GM19397 (cell line): ENCODE results near the gene DOCK4.

ENCODE experiments used
- ATAC-seq: cut with Tn5 transposase; IDR thresholded peaks from one replicate; pipeline ENCODE4 v1.9.1; 2021; ENCODE audit warnings: mild to moderate bottlenecking, moderate library complexity; ENCODE audit not compliant: unreplicated experiment

DOCK4 gene

GRCh38 chr7:112215787-112216186 is 9.6 kb upstream of the DOCK4 start:
- no peak for ATAC-seq

GRCh38 chr7:112214883-112215282 is 8.7 kb upstream of the DOCK4 start:
- ATAC-seq, result no peak

GRCh38 chr7:112214268-112214667 is 8.1 kb upstream of the DOCK4 start:
- ATAC-seq, result no peak

- no peak for ATAC-seq
Measured at GRCh38 chr7:112213735-112214134, 7.5 kb upstream of the DOCK4 start.

- ATAC-seq, result no peak
Measured at GRCh38 chr7:112212571-112212970, 6.4 kb upstream of the DOCK4 start.

- no peak for ATAC-seq
Measured at GRCh38 chr7:112211348-112211907, 5.2 kb upstream of the DOCK4 start.

- no peak for ATAC-seq
Measured at GRCh38 chr7:112207765-112208164, 1.6 kb upstream of the DOCK4 start.

GRCh38 chr7:112206991-112207592 is 893 bp upstream of the DOCK4 start:
- no peak for ATAC-seq

- ATAC-seq, result peak; percentile 12
Measured at GRCh38 chr7:112205343-112206237, 609 bp downstream of the DOCK4 start.

- no peak for ATAC-seq
Measured at GRCh38 chr7:112204499-112205342, 1.5 kb downstream of the DOCK4 start.

GRCh38 chr7:112203365-112203739 is 2.8 kb downstream of the DOCK4 start:
- no peak for ATAC-seq

- ATAC-seq, result no peak
Measured at GRCh38 chr7:112202816-112203215, 3.4 kb downstream of the DOCK4 start.

GRCh38 chr7:112201839-112202238 is 4.4 kb downstream of the DOCK4 start:
- no peak for ATAC-seq

GRCh38 chr7:112201411-112201810 is 4.8 kb downstream of the DOCK4 start:
- ATAC-seq, result no peak

GRCh38 chr7:112199672-112200071 is 6.5 kb downstream of the DOCK4 start:
- no peak for ATAC-seq

- ATAC-seq, result no peak
Measured at GRCh38 chr7:112199035-112199655, 7.1 kb downstream of the DOCK4 start.

- ATAC-seq, result no peak
Measured at GRCh38 chr7:112197322-112197721, 8.9 kb downstream of the DOCK4 start.

- ATAC-seq, result no peak
Measured at GRCh38 chr7:112195717-112196116, 10.5 kb downstream of the DOCK4 start.

- ATAC-seq, result no peak
Measured at GRCh38 chr7:112193915-112194502, 12.2 kb downstream of the DOCK4 start.
